ENCODE data around the gene EPX. TPM values are rescaled to one million over a fixed set of nuclear protein-coding genes. Genes with fewer than 3 reads are reported as not detected.

Gene EPX
- total RNA-seq, 2 experiments from 2014 or later: not detected

DNA sequence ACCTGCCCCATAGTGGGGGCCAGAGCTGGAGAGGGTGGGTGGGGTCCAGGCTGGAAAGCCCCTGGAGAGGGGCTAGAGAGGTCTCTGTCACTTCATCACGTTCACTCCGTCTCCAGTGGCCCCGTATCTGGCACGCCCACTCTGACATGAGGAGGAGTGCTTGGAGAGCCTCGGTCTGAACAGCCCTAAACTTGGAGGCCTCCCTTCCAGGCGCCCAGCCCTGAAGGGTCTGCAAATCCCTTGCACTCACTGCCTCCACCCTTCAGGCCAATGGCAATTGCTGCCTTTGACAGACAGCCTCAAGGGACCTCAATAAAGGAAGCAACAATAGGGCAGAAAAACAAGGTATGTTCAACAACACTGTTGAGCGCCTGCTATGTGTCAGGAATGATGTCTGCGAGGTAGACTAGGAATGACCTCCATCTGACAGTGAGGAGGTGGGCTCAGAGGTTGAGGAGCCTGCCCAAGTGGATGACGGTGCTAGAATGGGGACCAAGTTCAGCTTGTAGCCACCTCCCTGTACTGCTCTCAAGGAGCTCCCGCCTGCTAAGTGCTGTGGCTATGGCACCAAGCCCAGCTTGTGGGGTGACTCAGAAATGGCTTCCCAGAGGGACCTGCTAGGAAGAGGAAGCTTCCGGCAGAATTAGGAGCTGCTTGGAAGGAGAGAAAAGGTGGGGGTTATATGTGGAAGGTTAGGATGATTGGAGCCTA, 2.9 kb upstream of the EPX start:
- TF ChIP-seq, protein P1, sequence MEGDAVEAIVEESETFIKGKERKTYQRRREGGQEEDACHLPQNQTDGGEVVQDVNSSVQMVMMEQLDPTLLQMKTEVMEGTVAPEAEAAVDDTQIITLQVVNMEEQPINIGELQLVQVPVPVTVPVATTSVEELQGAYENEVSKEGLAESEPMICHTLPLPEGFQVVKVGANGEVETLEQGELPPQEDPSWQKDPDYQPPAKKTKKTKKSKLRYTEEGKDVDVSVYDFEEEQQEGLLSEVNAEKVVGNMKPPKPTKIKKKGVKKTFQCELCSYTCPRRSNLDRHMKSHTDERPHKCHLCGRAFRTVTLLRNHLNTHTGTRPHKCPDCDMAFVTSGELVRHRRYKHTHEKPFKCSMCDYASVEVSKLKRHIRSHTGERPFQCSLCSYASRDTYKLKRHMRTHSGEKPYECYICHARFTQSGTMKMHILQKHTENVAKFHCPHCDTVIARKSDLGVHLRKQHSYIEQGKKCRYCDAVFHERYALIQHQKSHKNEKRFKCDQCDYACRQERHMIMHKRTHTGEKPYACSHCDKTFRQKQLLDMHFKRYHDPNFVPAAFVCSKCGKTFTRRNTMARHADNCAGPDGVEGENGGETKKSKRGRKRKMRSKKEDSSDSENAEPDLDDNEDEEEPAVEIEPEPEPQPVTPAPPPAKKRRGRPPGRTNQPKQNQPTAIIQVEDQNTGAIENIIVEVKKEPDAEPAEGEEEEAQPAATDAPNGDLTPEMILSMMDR (IDR thresholded peaks at IDR 0.05): no peak
- DNase-seq (no peak), ATAC-seq (no peak)
- ChIA-PET CTCF (interaction anchor here (3.0 kb wide), 1 partner anchor 10 kb away, joined by 16 read pairs; no protein-coding TSS in a partner anchor), POLR2A (no interaction called here)
- Mint-ChIP-seq H3K27me3 (peaks cover 6% of the 10 kb centered on the region), H3K27ac (no peak overlapping the region), H3K36me3 (ENCODE audit: low read depth) (no peaks in the 10 kb centered on the region), H3K4me3 (no peak overlapping the region), H3K4me1 (ENCODE audit: low read depth) (no peaks in the 10 kb centered on the region), H3K9me3 (no peaks in the 10 kb centered on the region)
- intact Hi-C loops (cut with micrococcal nuclease): no loop called here

DNA sequence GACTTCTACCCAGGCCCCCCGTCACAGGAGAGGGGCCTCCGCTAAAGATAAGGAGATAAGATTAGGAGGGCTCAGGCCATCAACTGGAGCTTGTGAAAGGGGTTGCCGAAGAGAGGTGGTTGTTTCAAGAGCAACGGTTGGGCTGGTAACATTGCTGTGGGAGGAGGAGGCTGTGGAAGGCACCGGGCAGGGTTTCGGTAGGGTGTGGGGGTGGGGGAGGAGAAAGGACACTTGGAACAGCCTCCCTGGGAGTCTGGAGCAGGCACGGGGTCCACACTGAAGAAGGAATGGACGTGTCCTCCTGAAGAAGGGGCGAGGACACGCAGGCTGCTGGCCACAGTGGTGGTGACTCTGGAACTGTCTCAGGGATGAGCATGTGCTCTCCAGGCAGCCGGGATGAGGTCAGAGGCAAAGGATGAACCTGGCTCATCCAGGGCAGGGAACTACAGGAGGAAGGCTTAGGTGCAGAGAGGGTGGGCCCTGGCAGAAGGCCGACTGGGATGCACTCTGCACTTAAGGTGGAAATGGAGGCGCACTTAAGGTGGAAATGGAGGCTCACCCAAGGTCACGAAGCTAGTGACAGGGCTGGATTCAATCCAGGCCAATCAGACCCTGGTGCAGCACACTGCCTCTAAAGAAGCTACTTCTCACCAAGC, 1.2 kb upstream of the EPX start:
- ChIA-PET CTCF (interaction anchor here (1.4 to 3.0 kb wide), 2 partner anchors 9 to 19 kb away, joined by 6 to 16 read pairs; no protein-coding TSS in a partner anchor), POLR2A (no interaction called here)
- no peak overlapping the region for H3K4me3 Mint-ChIP-seq
- H3K27ac Mint-ChIP-seq: no peak overlapping the region
- ATAC-seq: no peak
- H3K27me3 Mint-ChIP-seq: peaks cover 6% of the 10 kb centered on the region
- H3K9me3 Mint-ChIP-seq: no peaks in the 10 kb centered on the region
- H3K36me3 Mint-ChIP-seq (ENCODE audit: low read depth): no peaks in the 10 kb centered on the region
- TF ChIP-seq, protein P1 (IDR thresholded peaks at IDR 0.05): no peak
- DNase-seq: no peak
- no peaks in the 10 kb centered on the region for H3K4me1 Mint-ChIP-seq (ENCODE audit: low read depth)
- intact Hi-C loops (cut with micrococcal nuclease): no loop called here

DNA sequence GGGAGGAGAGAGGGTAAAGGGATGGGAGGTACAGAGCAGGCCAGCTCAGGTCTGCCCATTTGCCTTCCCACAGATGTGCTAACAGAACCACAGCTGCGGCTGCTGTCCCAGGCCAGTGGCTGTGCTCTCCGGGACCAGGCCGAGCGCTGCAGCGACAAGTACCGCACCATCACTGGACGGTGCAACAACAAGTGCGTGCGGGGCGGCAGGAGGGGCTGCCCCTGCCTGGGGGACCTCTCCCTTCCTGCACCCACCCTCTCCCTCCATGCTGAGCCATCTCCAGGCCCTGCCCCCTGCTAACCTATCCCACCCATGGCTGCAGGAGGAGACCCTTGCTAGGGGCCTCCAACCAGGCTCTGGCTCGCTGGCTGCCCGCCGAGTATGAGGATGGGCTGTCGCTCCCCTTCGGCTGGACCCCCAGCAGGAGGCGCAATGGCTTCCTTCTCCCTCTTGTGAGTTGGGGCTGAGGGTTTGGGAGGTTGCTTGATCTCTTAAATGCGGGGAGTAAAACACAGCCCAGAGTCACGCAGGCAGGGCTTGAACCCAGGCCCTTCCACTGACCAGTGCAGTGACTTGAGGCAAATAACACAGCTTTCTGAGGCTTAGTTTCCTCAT, 1.2 kb downstream of the EPX start:
- Mint-ChIP-seq H3K27ac (no peak overlapping the region), H3K4me3 (no peak overlapping the region), H3K27me3 (peaks cover 6% of the 10 kb centered on the region), H3K36me3 (ENCODE audit: low read depth) (no peaks in the 10 kb centered on the region), H3K9me3 (no peaks in the 10 kb centered on the region), H3K4me1 (ENCODE audit: low read depth) (no peaks in the 10 kb centered on the region)
- intact Hi-C loops (cut with micrococcal nuclease): no loop called here
- POLR2A ChIA-PET: no interaction called here
- CTCF ChIA-PET: interaction anchor here (0.7 to 1.4 kb wide), 2 partner anchors 21 to 22 kb away, joined by 3 to 5 read pairs; no protein-coding TSS in a partner anchor
- ATAC-seq (no peak), DNase-seq (no peak)
- TF ChIP-seq, protein P1 (IDR thresholded peaks at IDR 0.05): no peak

DNA sequence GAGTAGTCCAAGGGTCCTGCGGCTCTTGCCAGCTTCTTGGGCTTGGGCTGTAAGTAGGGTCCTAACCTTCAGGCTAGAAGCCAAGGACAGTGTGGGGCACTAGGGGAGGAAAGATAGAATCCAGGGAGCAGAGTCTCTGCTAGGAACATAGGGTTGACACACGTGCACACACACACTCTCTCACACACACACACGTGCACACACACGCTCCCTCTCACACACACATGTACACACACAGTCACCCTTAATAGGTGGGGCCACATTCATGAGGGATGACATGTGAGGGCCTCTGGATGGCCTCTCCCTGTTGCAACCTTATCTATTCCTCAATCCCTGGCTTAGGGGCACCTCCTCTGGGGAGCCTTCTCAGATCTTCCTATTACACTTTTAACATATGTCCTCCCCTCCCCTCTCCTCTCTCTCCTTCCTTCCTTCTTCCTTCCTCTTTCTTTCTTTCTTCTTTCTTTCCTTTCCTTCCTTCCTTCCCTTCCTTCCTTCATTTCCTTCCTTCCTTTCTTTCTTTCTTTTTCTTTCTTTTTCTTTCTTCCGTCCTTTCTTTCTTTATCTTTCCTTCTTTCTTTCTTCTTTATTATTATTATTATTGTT, 3.1 kb downstream of the EPX start:
- H3K9me3 Mint-ChIP-seq: no peaks in the 10 kb centered on the region
- CTCF ChIA-PET: interaction anchor here (1.2 kb wide), 1 partner anchor 38 kb away, joined by 3 read pairs; no protein-coding TSS in a partner anchor
- no peak for DNase-seq
- no peaks in the 10 kb centered on the region for H3K36me3 Mint-ChIP-seq (ENCODE audit: low read depth)
- no peaks in the 10 kb centered on the region for H3K27me3 Mint-ChIP-seq
- TF ChIP-seq, protein P1 (IDR thresholded peaks at IDR 0.05): no peak
- no peaks in the 10 kb centered on the region for H3K4me1 Mint-ChIP-seq (ENCODE audit: low read depth)
- POLR2A ChIA-PET: no interaction called here
- no peak overlapping the region for H3K27ac Mint-ChIP-seq
- intact Hi-C loops (cut with micrococcal nuclease): no loop called here
- H3K4me3 Mint-ChIP-seq: no peak overlapping the region
- ATAC-seq: no peak
